Fibroblast of the aortic adventitia (primary cell): ENCODE data around the gene ARL10. TPM values are rescaled to one million over a fixed set of nuclear protein-coding genes. Genes with fewer than 3 reads are reported as not detected.

ENCODE experiments used
- DNase-seq: peaks from one replicate; pipeline ENCODE4 v3.0.0-alpha.2; 2010; ENCODE audit warnings: low read depth
- H3K4me3 ChIP-seq: 2 replicates; pipeline ENCODE4 v1.5.1; 2011; ENCODE audit warnings: low read depth, mild to moderate bottlenecking, control low read depth, low read length, moderate library complexity
- total RNA-seq: library from RNA; depleted of rRNA; stranded (reverse); fragments of >200 nt; gene quantifications from 2 replicates; pipeline ENCODE4 v1.2.3, GENCODE V29; 2012; ENCODE audit warnings: low replicate concordance
- TF ChIP-seq, protein P1 (sequence below): IDR thresholded peaks from 2 replicates; pipeline ENCODE4 v1.5.1; 2011; ENCODE audit warnings: mild to moderate bottlenecking, low read length, control low read depth, inconsistent platforms; ENCODE audit not compliant: insufficient read depth

ARL10 gene
- total RNA-seq, 1 donor = 9.3 TPM

DNA sequence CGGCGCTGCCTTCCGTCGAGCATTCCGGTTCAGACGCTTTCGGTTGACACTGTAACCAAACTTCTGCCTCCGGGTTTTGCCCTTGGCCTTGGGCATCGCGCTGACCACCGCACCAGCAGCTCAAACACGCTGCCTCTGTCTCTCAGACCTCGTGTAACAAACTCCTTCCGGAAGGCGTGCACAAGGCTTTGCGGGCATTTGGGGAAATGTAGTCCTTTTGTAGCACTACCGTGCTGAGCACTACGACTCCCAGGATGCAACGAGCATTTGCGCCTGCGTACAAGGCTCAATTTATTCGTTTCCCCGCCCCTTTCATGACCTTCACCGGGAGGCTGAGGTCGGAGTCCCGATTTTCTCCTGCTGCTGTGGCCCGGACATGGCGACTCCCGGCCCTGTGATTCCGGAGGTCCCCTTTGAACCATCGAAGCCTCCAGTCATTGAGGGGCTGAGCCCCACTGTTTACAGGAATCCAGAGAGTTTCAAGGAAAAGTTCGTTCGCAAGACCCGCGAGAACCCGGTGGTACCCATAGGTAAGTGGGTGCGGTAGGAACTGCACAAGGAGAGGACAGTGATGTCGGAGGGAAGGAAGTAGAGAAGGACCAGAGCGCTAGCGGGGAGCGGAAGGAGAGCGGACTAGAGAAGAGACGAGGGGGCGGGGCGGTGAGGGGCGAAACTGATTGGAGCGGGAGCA, 23.3 kb downstream of the ARL10 start, which contains the start of the genes HIGD2A and NOP16:
Gene HIGD2A (plus strand): TSS at position 308 of the 691 bp plus-strand sequence. CDS start 69 bp downstream, at position 377.
Gene NOP16 (minus strand): TSS at position 155 of the 691 bp plus-strand sequence. CDS start 59 bp downstream, at position 96.
- DNase-seq = peak; percentile 99
- peak within 1 kb of the TSS; percentile 98 for H3K4me3 ChIP-seq
- TF ChIP-seq, protein P1, sequence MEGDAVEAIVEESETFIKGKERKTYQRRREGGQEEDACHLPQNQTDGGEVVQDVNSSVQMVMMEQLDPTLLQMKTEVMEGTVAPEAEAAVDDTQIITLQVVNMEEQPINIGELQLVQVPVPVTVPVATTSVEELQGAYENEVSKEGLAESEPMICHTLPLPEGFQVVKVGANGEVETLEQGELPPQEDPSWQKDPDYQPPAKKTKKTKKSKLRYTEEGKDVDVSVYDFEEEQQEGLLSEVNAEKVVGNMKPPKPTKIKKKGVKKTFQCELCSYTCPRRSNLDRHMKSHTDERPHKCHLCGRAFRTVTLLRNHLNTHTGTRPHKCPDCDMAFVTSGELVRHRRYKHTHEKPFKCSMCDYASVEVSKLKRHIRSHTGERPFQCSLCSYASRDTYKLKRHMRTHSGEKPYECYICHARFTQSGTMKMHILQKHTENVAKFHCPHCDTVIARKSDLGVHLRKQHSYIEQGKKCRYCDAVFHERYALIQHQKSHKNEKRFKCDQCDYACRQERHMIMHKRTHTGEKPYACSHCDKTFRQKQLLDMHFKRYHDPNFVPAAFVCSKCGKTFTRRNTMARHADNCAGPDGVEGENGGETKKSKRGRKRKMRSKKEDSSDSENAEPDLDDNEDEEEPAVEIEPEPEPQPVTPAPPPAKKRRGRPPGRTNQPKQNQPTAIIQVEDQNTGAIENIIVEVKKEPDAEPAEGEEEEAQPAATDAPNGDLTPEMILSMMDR = no peak

DNA sequence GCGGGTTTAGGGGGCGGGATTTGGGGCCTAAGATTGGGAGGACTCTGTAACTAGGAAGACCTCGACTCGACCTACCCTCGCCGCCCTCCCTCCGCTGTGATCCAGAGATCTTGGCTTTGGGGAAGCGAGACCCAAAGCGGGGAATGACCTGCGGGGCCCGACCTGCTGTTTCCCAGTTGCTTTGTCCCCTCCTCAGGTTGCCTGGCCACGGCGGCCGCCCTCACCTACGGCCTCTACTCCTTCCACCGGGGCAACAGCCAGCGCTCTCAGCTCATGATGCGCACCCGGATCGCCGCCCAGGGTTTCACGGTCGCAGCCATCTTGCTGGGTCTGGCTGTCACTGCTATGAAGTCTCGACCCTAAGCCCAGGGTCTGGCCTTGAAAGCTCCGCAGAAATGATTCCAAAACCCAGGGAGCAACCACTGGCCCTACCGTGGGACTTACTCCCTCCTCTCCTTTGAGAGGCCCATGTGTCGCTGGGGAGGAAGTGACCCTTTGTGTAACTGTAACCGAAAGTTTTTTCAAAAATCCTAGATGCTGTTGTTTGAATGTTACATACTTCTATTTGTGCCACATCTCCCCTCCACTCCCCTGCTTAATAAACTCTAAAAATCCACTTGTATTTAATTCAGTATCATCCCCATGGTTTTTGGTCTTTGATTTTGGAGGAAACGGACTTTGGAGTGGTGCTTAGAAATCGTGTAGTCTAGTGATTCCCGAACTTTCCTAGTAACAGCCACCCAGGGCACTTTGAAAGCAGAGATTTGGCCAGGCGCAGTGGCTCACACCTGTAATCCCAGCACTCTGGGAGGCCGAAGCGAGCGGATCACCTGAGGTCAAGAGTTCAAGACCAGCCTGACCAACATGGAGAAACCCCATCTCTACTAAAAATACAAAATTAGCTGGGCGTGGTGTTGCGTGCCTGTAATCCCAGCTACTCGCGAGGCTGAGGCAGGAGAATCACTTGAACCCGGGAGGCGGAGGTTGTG, 24.1 kb downstream of the ARL10 start:
- H3K4me3 ChIP-seq = peak overlapping the region; percentile 71
- TF ChIP-seq, protein P1 = no peak
- DNase-seq = no peak

DNA sequence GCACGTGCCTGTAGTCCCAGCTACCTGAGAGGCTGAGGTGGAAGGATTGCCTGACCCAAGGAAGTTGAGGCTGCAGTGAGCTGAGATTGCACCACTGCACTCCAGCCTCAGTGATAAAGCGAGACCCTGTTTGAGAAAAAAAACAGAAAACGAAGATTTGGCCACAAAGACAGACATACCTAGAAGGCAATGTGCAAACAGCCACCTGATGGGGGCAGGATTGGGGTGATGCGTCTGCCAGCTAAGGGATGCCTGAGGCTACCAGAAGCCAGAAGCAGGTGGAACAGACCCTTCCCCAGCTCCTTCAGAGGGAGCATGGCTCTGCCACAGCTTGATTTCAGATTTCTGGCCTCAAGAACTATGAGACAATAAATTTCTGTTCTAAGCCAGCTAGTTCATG, 26.2 kb downstream of the ARL10 start:
- TF ChIP-seq, protein P1 = no peak
- no peak for DNase-seq
- no peak overlapping the region for H3K4me3 ChIP-seq

DNA sequence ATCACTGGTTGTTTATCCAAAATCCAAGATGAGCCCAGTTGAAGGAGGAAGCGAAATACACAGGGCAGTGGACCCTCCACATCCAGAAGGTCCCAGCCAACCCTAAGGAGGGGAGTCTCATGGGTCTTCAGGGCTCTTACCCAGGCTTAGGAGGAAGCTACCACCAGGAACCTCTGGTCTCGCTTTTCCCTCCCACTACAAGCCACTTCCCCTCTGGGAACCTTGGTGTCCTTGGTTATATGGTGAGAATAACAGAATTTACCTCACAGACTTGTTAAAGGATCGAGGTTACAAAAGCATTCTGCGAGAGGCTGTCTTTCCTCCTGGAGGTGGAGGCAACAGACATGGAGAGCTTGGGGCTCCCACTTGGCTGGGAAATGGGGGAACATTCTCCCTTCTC, 26.7 kb downstream of the ARL10 start:
- DNase-seq = no peak
- H3K4me3 ChIP-seq = no peak overlapping the region
- TF ChIP-seq, protein P1 = no peak

DNA sequence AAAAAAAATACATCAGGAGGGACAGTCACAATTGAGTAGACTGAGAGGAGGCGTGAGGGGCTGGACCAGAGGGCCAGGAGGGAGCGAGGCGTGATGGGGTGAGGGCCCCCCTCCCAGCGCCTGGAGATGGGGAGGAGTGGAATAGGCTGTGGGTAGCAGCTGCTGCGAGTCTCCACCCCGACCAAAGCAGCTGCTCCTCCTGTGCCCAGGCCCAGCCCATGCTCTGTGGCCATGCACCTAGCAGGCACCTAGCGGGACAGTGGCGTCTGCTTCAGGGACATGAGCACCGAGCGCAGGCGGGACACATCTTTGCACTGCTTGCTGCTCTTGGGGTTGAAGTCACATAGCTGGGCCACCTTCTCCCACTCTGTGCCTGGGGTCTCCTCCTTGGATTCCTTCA, 27.2 kb downstream of the ARL10 start:
- no peak for DNase-seq
- no peak overlapping the region for H3K4me3 ChIP-seq
- TF ChIP-seq, protein P1 = no peak

DNA sequence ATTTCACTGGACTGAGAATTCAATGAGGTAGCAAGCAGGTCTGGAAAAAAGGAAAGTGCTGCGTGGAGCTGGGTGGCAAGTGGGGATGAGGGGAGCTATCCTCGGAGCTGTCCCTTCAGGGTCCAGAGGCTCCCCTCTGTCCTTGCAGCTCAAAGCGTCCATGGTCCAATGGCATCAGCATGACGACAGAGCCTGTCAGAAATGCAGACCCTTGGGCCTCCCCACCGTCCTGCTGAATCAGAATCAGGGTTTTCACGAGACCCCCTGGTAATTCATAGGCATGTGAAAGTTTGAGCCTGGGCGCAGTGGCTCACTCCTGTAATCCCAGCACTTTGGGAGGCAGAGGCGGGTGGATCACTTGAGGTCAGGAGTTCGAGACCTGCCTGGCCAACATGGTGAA, 28.8 kb downstream of the ARL10 start:
- no peak overlapping the region for H3K4me3 ChIP-seq
- DNase-seq = no peak
- TF ChIP-seq, protein P1 = no peak
